Bone marrow (tissue), 2 donors: Measurements from ENCODE around the gene GNAT2.
A peak's percentile ranks its signal among the peaks of the same experiment; 100 is the strongest.
"Not testable (repeated sequence)": the region's sequence is repeated elsewhere in the genome, so short reads cannot be mapped to it uniquely, and the experiment has no call there.

Experiments
- DNase-seq, 2 donors: peaks; one replicate each; lab custom pipeline; 2025; lab: John Stamatoyannopoulos, UW

GNAT2 gene

GRCh38 chr1:109619576-109620400, at the start of gene GNAT2, which contains the start of gene AMPD2:
Gene GNAT2, minus strand, starts transcription at chr1:109619616. Its CDS starts 6,746 bp downstream, at chr1:109612870.
Gene AMPD2, plus strand, starts transcription at chr1:109619837. Its CDS starts 1,339 bp downstream, at chr1:109621176.
- DNase-seq = peak in 1 of 2 donors; percentile 45

DNA sequence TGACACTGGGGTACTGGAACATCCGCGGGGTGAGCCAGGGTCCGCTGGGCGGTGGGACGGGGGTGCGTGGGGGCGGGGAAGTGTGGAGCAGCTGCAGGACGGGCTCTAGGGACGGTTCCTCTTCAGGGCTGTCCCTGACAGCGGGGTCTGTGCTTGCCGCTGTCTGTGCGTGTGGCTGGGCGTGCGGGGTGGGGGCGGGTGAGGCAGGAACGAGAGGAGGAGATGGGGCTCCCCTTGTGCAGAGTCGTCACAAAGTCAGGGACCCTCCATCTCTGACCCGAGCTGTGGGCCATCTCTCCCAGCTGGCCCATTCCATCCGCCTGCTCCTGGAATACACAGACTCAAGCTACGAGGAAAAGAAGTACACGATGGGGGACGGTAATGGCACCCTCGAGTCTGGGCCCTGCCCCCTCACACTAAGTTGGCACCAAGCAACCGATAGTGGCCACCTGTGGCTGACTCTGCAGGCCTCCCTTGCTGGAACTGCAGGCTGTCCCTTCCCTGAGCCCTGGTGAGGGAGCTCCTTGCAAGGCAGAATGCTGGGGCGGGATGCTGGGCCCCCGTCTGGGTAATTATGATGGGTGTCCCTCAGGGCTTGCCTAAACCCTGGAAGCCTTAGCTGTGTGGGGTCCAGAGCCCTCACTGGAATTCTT, 48.8 kb upstream of the GNAT2 start:
- no peak for DNase-seq

DNA sequence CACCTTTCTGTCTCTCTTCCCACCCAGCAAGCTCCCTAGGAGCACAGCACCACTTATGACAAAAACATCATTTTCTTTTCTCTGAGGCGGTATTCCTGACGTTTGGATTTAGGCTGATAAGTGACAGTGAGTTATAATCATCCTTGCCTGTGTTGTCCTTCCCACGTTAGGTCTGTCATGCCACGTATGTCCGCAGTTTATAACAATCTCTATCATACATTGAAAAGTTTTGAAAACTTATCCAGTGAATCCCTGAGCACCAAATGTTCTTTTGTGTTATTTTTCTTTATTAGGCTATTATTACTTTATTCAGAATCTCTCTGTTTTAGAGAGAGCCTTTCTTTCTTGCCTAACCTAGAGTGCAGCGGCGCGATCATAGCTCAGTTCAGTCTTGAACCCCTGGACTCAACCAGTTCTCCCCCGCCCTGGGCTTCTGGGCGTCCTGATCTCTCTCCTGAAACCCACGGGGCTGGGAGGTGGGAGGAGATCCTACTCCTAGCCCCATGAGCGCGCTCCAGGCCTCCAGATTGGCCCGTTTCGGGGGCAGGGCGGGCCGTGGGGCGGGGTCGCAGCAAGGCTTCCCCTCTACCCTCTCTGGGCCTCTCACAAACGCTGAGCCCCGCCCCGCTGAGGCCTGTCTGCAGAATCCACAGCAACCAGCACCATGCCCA, 48.2 kb upstream of the GNAT2 start, which contains the start of gene GSTM2:
Gene GSTM2, plus strand, starts transcription at position 606 of the 671 bp plus-strand sequence. Its CDS starts 59 bp downstream, at position 665.
- peak; percentile 40 to 80 for DNase-seq

- DNase-seq = no peak
Observed at GRCh38 chr1:109664671-109665070, 45.3 kb upstream of the GNAT2 start.

DNA sequence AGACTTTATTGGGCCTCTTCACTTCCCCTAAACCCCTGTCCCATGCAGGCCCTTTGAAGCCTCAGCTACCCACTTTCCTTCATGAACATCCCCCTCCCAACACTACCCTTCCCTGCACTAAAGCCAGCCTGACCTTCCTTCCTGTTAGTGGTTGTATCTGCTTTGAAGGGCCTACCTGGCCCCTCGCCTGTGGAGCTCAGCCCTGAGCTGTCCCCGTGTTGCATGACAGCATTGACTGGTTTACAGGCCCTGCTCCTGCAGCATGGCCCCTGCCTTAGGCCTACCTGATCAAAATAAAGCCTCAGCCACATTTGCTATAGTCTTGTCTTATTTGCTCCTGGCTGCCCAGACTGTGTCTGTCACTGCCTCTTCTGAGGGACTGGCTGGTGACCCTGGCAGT, 42.0 kb upstream of the GNAT2 start:
- no peak for DNase-seq

DNA sequence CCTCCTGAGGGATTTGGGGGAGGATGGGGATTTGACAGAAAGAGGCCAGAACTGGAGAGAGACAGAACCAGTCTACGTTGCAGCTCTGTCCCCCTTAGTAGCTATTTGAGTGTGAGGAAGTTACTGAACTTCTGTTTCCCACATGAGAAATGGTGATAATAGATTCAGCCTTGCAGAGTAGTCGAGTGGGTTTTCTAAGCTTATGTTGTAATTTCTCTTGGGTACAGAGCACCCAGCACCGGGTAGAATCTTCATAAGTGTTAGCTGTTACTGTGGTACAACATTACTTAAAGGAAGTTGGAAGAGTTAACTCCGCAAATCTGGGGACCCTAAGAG, 41.2 kb upstream of the GNAT2 start:
- DNase-seq = not testable (repeated sequence)

GRCh38 chr1:109659997-109660690, 40.7 kb upstream of the GNAT2 start:
- DNase-seq = no peak

DNA sequence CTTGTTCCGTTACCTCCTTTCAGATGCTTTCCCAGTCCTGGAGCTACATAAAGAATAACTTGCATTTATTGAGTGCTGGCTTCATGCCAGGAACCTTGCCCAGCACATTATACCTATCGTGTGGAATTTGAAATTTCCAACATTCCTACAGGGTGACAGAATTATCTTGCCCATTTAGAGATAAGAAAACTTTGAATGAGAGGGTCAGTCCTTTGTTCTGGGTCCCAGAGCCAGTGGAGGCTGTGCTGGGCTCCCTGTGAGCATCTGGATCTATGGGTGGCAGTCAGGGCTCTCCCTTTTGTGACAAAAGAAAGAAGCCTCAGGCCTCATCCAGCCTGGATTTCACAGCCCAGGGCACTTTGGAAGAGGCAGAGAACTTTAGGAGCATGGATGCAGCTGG, 39.7 kb upstream of the GNAT2 start:
- DNase-seq = no peak

- DNase-seq = no peak
Observed at GRCh38 chr1:109658533-109659042, 39.2 kb upstream of the GNAT2 start.

DNA sequence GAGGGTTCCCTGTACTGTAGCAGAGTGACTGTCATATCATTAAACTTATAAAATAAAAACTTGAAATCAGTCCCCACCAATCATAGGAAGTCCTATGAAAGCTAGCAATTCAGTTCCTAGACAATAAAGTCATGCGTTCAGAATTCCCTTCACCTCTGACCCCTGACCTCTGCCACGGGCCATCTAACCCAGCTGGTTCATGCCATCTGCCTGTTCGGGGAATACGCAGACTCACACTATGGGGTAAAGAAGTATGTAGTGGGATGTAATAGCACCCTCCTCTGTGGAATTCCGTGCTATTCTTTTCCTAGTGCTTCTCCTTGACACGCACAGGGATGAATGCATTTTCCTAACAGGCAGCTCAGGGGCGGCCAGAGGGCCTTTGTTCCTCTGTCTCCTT, 38.6 kb upstream of the GNAT2 start:
- no peak for DNase-seq

DNA sequence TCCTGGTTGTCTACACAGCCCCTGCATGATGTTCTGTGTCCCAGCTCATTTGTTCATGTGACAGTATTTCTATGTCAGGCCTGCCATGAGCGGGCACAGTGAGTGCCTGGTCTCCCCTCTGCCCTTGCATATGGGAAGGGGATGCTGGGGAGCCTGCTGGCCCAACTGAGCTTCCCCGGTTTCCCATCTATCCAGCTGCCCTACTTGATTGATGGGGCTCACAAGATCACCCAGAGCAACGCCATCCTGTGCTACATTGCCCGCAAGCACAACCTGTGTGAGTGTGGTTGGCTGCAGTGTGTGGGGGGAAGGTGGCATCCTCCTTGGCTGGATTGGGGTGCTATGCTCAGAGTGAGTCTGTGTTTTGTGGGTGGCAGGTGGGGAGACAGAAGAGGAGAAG, 38.0 kb upstream of the GNAT2 start:
- DNase-seq = no peak

DNA sequence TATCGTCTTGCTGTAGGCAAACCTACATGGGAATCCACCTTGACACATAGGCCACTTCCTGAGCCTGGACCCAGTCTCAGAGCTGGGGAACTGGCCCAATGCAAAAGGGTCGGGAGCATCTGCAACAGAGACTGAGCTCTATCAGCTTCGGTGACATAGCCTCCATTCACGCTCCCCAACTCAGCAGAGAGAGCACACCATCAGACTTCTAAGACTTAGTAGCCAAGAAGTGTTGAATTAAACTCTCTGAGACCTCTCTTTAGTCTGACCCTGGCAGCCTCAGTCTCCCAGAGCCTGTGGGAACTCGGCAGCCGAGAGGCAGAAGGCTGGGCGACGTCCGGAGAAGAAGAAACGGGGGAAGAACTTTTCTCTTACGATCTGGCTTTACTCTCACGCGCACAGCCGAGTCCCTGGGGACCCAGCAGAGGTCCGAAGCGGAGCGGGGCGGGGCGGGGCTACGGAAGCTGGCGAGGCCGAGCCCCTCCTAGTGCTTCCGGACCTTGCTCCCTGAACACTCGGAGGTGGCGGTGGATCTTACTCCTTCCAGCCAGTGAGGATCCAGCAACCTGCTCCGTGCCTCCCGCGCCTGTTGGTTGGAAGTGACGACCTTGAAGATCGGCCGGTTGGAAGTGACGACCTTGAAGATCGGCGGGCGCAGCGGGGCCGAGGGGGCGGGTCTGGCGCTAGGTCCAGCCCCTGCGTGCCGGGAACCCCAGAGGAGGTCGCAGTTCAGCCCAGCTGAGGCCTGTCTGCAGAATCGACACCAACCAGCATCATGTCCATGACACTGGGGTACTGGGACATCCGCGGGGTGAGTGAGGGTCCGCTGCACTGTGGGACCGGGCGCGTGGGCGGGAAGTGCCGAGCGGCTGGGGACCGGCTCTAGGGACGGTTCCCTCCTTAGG, 36.5 kb upstream of the GNAT2 start, which contains the start of gene GSTM4:
Gene GSTM4, plus strand, starts transcription at position 485 of the 905 bp plus-strand sequence. Its CDS starts 291 bp downstream, at position 776.
- peak; percentile 20 to 56 for DNase-seq

GRCh38 chr1:109654519-109654918, 35.1 kb upstream of the GNAT2 start:
- no peak for DNase-seq

- no peak for DNase-seq
Observed at GRCh38 chr1:109653306-109653705, 33.9 kb upstream of the GNAT2 start.

DNA sequence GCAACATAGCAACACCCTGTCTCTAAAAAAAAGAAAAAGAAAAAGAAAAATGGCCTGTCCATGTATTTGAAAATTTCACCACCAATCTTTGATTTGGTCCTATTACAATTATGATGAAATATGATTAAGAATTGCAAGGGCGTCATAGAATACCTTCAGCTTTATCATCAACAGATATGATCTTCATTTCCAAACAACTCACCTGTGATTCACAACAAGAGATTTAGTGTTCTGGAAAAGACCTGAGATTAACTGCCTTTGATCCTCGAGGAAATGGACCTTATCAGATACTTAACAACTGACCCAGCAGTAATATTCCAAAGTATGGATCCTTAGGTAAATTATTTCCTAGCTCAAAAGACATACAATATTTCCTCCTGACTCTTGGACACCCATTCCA, 33.0 kb upstream of the GNAT2 start:
- DNase-seq = no peak

- DNase-seq = no peak
Observed at GRCh38 chr1:109650609-109651008, 31.2 kb upstream of the GNAT2 start.

DNA sequence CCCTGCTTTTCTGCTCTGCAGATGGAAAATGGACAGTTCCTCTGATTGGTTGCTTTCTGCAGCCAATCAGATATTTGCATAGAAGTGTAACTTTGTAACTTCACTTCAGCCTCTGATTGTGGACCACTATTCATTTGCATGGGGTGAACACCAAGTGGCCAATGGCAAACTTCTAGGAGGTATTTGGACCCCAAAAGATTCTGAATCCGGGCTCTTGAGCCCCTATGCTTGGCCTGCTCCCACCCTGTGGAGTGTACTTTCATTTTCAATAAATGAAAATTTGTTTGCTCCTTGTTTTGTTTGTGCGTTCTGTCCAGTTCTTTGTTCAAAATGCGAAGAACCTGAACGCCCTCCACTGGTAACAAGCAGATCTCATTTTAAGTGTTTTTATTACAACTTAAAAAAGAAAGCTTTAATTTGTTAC, 30.1 kb upstream of the GNAT2 start:
- no peak for DNase-seq

DNA sequence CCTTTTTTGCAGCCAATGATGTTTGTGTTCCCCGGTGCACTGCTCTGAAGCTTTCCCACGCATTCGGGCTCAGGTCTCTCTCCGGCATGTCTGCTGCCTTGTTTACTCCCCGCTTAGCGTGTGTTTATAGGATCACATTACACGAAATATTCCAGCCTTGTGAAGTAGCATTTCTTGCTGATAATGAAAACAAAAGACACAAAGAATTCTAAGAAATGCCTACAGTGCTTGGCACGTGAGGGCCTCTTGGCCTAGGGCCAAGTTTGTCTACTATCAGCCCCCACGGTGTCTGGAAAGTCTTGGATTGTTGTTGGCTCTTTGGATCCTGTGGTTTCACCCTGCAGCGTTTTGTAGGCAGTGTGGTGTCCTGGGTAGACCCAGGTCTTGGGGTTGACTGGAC, 25.3 kb upstream of the GNAT2 start:
- no peak for DNase-seq

DNA sequence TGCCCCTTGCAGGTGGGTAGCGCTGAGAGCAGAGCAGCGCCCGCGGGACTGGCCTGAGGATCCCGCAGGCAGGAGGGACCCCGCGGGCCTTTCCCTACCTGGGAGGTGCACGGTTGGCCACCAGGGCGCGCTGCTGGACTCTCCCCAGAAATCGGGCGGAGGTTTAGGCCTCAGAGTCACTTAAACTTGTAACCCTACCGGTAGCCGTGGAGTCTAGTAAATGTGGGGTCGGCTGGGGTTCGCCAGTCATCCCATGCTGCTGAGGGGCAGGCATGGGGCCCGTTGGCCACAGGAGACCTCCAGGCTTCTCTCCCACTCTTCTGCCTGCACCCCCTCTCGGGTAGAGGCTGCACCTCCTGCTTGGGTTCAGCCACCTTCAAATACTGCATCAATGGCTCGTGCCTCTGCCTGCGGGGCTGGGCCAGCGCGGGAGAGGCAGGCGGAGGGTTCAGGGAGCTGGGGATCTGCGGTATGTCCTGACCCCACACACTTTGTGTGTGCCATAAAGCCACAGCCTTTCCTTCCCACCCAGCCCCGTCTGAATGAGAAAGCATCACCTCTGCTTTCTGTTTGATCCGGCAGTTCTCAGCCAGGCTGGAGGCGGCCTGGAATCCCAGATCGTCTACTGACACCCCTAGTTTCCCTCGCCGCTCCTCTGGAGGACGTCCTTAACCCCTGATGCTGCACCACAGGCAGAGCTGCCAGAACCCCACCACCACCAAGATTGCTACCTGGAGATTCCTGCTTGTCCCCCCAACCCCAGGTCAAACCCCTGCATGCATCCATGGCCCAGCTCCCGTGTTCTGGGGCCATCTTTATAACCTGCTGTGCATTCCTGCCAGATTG, 24.2 kb upstream of the GNAT2 start:
- peak; percentile 59 to 71 for DNase-seq

GRCh38 chr1:109642626-109643025, 23.2 kb upstream of the GNAT2 start:
- no peak for DNase-seq
